ENCODE results near the gene EVI5.

Gene EVI5

GRCh38 chr1:92538413-92539061, 246.4 kb downstream of the EVI5 start:
- ATAC-seq (ENCODE audit: insufficient read depth, low read depth) (no peak), DNase-seq (no peak)
- no peaks in the 10 kb centered on the region for H4K20me1 ChIP-seq (ENCODE audit: insufficient read depth, low read length)
- peak overlapping the region; percentile 69 for H3K27ac ChIP-seq (ENCODE audit: low read length)
- peak overlapping the region; percentile 35 for H2AFZ ChIP-seq (ENCODE audit: low read depth, low read length)
- H3K4me2 ChIP-seq (ENCODE audit: insufficient read depth, low read length): peak overlapping the region; percentile 55; the same call in 1 of the 2 replicates
- peak overlapping the region; percentile 44 for H3K9ac ChIP-seq (ENCODE audit: low read depth, low read length)
- H3K79me2 ChIP-seq (ENCODE audit: insufficient read depth, low read length): no peaks in the 10 kb centered on the region
- no peaks in the 10 kb centered on the region for H3K27me3 ChIP-seq (ENCODE audit: insufficient read depth, low read length, poor library complexity)
- peak overlapping the region in 1 of 2 experiments; percentile 15; a peak in 1 of 4 replicates for H3K4me3 ChIP-seq (ENCODE audit: low read depth in 1 of 2, low read length in 2 of 2)
- H3K36me3 ChIP-seq (ENCODE audit: insufficient read depth, low read length): no peaks in the 10 kb centered on the region
- no peak for TF ChIP-seq EZH2 (IDR thresholded peaks at IDR 0.05; ENCODE audit: borderline replicate concordance, low read depth, low read length, severe bottlenecking)
- TF ChIP-seq CTCF (IDR thresholded peaks at IDR 0.05; ENCODE audit: borderline replicate concordance, extremely low read depth, low read length, poor library complexity, severe bottlenecking): no peak
- H3K4me1 ChIP-seq (ENCODE audit: insufficient read depth, low read length): peaks cover 40% of the 10 kb centered on the region
- H3K9me3 ChIP-seq (ENCODE audit: insufficient read depth, low read length, severe bottlenecking): no peaks in the 10 kb centered on the region

- no peak for TF ChIP-seq EZH2 (IDR thresholded peaks at IDR 0.05; ENCODE audit: borderline replicate concordance, low read depth, low read length, severe bottlenecking)
- peak; percentile 14 for TF ChIP-seq CTCF (IDR thresholded peaks at IDR 0.05; ENCODE audit: borderline replicate concordance, extremely low read depth, low read length, poor library complexity, severe bottlenecking)
- peak overlapping the region; percentile 44 for H3K9ac ChIP-seq (ENCODE audit: low read depth, low read length)
- H2AFZ ChIP-seq (ENCODE audit: low read depth, low read length): peak overlapping the region; percentile 35
- H4K20me1 ChIP-seq (ENCODE audit: insufficient read depth, low read length): no peaks in the 10 kb centered on the region
- peak overlapping the region; percentile 55; the same call in 1 of the 2 replicates for H3K4me2 ChIP-seq (ENCODE audit: insufficient read depth, low read length)
- no peaks in the 10 kb centered on the region for H3K79me2 ChIP-seq (ENCODE audit: insufficient read depth, low read length)
- no peaks in the 10 kb centered on the region for H3K27me3 ChIP-seq (ENCODE audit: insufficient read depth, low read length, poor library complexity)
- ATAC-seq (ENCODE audit: insufficient read depth, low read depth): peak; percentile 58
- H3K4me3 ChIP-seq (ENCODE audit: low read depth in 1 of 2, low read length in 2 of 2): peak overlapping the region in 1 of 2 experiments; percentile 15; a peak in 1 of 4 replicates
- peaks cover 40% of the 10 kb centered on the region for H3K4me1 ChIP-seq (ENCODE audit: insufficient read depth, low read length)
- H3K9me3 ChIP-seq (ENCODE audit: insufficient read depth, low read length, severe bottlenecking): no peaks in the 10 kb centered on the region
- no peak for DNase-seq
- H3K36me3 ChIP-seq (ENCODE audit: insufficient read depth, low read length): no peaks in the 10 kb centered on the region
- peak overlapping the region; percentile 69 for H3K27ac ChIP-seq (ENCODE audit: low read length)
Observed at GRCh38 chr1:92538048-92538412, 246.9 kb downstream of the EVI5 start.

- Histone ChIP-seq H3K27ac (ENCODE audit: low read length) (peak overlapping the region; percentile 69), H3K9ac (ENCODE audit: low read depth, low read length) (peak overlapping the region; percentile 44), H3K9me3 (ENCODE audit: insufficient read depth, low read length, severe bottlenecking) (no peaks in the 10 kb centered on the region), H3K4me2 (ENCODE audit: insufficient read depth, low read length) (peak overlapping the region; percentile 55), H2AFZ (ENCODE audit: low read depth, low read length) (no peak overlapping the region; the same call in 1 of the 2 replicates), H3K79me2 (ENCODE audit: insufficient read depth, low read length) (no peaks in the 10 kb centered on the region), H4K20me1 (ENCODE audit: insufficient read depth, low read length) (no peaks in the 10 kb centered on the region), H3K4me3 (ENCODE audit: low read depth in 1 of 2, low read length in 2 of 2) (no peak overlapping the region), H3K36me3 (ENCODE audit: insufficient read depth, low read length) (no peaks in the 10 kb centered on the region), H3K4me1 (ENCODE audit: insufficient read depth, low read length) (peaks cover 40% of the 10 kb centered on the region), H3K27me3 (ENCODE audit: insufficient read depth, low read length, poor library complexity) (no peaks in the 10 kb centered on the region)
- TF ChIP-seq EZH2 (IDR thresholded peaks at IDR 0.05; ENCODE audit: borderline replicate concordance, low read depth, low read length, severe bottlenecking) (no peak), CTCF (IDR thresholded peaks at IDR 0.05; ENCODE audit: borderline replicate concordance, extremely low read depth, low read length, poor library complexity, severe bottlenecking) (no peak)
- ATAC-seq (ENCODE audit: insufficient read depth, low read depth) (peak; percentile 86), DNase-seq (peak; percentile 21)
Observed at GRCh38 chr1:92536980-92537884, 247.7 kb downstream of the EVI5 start.

Data from DND-41 (cell line).